HG03139 (cell line): ENCODE results near the gene MYOZ3.

Experiments used
- ATAC-seq: cut with Tn5 transposase; IDR thresholded peaks from one replicate; pipeline ENCODE4 v1.9.1; 2021; ENCODE audit not compliant: unreplicated experiment

The MYOZ3 gene

GRCh38 chr5:150661086-150661485 is at the start of gene MYOZ3:
MYOZ3 (plus strand) TSS chr5:150661251; CDS start chr5:150662942, 1,691 bp downstream.
- ATAC-seq = no peak

GRCh38 chr5:150612405-150612804 is 48.6 kb upstream of the MYOZ3 start:
- ATAC-seq = no peak

DNA sequence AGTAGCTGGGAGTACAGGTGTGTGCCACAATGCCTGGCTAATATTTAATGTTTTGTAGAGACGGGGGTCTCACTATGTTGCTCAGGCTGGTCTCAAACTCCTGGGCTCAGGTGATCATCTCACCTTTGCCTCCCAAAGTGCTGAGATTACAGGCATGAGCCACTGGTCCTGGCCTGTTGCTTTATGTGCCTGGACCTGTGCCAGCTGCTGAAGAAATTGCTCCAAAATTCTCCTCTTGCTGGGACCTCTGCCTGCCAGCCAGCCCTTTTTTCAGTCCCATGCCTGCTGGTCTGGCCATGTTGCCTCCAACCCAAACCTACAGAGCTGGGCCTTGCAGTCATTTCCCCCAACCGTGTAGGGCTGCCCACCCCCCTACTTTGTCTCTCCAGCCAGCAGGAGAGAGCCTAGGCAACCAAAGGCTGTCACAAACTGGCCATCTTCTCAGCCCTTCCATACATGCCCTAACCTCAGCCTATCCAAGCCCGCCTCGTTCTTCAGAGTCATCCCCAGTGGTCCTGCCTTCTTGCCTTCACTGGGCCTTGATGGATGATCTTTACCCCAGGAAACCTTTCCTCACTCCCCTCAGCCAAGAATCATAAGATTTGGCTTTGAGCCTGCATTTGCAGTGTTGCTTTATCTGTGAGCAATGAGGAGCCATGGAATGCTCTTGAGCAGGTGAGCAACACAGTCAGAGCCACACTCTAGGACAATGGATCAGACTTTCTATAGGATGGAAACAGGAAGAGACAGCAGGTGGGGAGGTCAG is 48.0 kb upstream of the MYOZ3 start:
- no peak for ATAC-seq

GRCh38 chr5:150613991-150614660 is 46.9 kb upstream of the MYOZ3 start:
- ATAC-seq = no peak

- ATAC-seq = no peak
Observed at GRCh38 chr5:150614661-150615060, 46.4 kb upstream of the MYOZ3 start.

GRCh38 chr5:150615141-150615699 is 45.8 kb upstream of the MYOZ3 start:
- no peak for ATAC-seq

DNA sequence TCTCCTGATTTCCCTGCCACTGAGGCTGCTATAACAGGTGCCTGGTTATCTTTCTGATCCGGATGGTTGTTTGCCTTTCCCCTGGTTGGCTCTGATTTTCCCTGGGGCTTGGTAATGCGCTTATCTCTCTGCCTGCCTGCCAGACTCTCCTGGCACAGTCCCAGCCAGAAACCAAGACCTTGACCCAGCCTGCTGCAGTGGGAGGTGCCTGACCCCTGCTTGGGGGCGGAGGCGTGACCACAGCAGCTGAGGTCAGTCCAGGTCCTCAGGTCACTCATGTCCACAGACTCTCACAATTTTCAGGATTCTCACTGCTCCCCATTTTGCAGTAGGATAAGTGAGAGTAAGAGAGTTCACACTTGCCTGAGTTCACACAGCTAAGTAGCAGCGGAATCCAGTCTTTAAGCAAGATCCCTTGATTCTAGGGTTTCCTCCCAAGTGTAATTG is 45.0 kb upstream of the MYOZ3 start:
- ATAC-seq = no peak

- ATAC-seq = no peak
Observed at GRCh38 chr5:150616506-150616905, 44.5 kb upstream of the MYOZ3 start.

GRCh38 chr5:150618163-150618562 is 42.9 kb upstream of the MYOZ3 start:
- ATAC-seq = no peak

- no peak for ATAC-seq
Observed at GRCh38 chr5:150618588-150619281, 42.3 kb upstream of the MYOZ3 start.

GRCh38 chr5:150619359-150620230 is 41.5 kb upstream of the MYOZ3 start:
- ATAC-seq = no peak

DNA sequence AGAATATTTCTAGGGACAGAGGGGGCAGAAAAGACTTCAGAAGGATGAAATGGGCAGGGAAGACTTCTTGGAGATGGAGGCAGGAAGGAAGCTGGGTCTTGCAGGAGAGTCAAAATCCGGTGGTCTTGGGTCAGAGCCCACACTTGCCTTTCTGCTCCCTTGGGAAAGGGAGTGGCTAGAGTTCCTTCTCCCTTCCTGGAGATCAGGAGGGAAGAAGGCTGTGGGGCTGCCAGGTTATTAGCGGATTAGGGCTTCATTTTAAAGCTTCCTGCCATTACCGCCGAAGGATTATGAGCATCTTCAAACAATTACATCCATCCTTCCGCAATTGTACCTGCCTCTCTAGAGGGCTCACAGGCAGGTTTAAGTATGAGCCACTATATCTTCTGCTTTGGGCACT is 39.8 kb upstream of the MYOZ3 start:
- no peak for ATAC-seq

DNA sequence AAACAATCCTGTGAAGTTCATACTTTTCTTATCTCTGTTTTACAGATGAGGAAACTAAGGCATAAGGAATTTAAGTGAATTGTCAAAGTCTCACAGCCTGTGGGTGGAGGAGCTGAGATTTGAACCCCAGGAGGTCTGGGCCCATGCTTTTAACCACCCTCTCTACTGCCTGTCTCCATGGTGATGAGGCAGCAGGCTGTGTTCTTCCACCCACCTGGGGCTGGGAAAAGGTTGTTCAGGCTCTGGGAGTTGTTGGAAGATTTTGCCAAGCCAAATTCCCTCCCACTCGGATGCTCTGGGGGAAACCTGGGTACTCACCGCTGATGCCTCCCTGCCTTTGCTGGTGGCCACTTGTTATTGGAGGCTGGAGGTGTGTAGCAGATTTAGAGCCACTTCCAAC is 38.9 kb upstream of the MYOZ3 start:
- no peak for ATAC-seq

DNA sequence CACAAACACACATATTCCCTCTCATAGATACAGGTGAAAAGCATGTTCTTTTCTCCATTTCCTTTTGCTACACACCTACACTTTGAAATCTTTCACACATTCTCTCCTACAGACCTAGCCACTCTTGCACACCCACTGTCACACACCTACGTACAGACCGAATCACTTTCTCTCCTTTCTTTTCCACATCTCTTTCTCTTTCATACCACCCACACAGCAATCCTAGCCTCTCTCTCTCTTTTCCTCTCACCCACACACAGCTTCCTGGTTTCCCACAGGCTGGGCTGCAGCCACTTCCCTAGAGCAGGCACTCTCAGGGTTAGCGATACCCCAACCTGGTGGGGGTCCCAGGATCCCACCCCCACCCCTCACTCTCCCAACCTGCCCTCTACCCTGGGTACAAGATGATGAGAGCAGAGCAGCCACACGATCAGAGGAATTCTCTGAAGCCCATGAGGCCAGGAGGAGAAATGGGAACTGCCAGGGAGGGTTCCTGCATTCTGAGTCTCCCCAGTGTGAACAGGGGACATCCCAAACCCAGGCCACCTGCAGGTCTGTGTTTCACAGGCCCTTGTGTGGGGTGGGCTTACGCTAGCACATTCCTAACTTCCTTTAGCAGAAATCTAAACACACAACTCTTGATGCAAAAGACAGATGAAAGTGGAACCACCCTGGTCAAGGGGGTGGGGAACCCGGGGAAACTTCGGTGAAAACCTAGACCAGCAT is 37.7 kb upstream of the MYOZ3 start:
- no peak for ATAC-seq

GRCh38 chr5:150623878-150624216 is 37.2 kb upstream of the MYOZ3 start:
- no peak for ATAC-seq

DNA sequence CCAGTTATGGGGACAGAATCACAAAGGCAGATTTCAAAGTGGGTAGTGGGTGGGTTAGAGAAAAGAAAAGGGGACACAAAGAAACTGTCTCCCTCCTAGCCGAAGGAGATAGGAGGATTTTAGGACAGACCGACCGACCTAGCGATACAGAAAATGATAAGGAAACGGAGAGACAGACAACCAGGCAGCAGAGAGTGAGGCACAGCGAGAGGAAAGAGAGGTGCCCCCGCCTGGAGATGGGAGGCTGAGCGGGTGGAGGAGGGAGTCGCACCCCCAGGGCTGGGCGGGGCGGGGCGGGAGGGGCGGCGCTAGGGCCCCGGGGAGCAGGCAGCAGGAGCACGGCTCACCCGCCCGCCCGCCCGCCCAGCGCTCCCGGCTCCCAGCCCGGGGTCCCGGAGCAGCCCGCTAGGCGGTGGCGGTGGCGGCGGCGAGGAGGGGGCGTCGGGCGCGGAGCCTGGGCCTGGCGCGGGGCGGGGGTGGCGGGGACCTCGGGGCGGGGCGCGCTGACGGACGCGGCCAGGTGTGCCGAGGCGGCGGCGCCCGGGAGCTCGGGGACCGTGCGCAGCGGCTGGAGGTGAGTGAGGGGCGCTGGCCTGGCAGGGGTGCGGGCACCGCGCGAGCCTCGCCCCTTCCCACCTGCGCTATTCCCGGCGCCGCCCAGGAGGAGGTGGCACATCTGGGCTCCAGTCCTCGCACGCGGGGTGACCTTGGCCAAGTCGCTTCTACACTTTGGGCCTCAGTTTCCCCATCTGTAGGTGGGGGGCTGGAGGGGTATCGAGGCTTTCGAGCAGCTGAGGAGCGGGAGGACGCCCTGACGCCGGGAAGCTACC is 36.5 kb upstream of the MYOZ3 start:
- no peak for ATAC-seq

DNA sequence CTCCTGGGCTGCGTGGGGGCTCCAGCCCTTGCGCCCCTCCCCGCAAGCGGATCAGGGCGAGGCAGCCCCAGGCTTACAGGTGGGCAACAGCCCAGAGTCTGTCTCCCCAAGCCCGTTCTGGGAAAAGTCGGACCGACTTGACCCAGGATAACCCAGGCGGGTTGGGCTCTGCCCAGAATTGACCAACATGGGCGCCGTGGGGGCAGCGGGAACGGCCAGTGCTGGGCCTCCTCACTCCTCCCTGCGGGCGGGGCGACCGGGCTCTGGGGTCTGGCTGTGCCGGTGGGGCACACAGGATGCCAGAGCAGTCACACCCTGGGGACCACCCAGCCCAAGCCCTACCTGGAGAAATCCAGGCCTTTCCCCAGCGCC is 35.9 kb upstream of the MYOZ3 start:
- no peak for ATAC-seq

GRCh38 chr5:150625831-150626746 is 35.0 kb upstream of the MYOZ3 start:
- ATAC-seq = peak; percentile 38
